ENCODE results near the gene VEGFD. TPM values are rescaled to one million over a fixed set of nuclear protein-coding genes. Genes with fewer than 3 reads are reported as not detected.

VEGFD gene
- polyA plus RNA-seq, 3 donors = not detected

DNA sequence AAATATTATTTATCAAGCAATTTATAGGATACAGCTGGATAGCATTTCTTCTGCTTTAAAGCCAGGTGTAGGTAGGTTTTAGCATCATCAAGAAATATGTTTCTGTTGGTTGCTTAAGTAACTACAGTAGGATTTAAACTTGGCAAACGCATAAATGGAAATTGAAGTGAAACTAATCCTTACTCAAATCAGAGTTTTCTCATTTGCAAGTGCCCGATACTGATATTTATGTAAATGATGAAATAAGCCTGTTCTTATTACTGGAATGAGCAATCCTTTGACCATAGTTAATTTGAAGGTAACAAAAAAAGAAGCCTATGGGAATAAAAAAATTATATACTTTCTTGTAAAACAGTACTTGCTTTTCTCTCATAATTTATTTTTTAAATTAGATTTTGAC is 25.7 kb downstream of the VEGFD start:
- intact Hi-C loops (cut with micrococcal nuclease) = no loop called here
- no CpG with 5 or more reads among the region's 2 CpGs for WGBS (ENCODE audit: insufficient coverage)

DNA sequence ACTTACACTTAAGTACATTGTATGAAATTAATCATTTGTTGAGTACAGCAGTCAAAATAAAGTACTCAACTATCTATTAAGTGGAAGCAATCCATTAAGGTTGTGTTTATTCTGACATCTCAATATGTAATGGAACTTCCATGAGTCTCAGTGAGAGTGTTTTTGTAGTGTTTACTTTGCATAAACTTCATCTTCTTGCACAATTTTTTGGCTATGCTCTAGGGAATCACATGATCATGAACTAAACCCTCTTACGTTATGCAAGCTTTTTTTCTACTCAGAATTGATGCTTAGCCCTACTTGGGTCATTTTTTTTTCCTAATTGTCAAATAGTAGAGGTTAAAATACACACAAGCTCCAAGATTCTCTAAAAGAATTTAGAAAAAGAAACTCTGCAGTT is 27.8 kb downstream of the VEGFD start:
- Histone ChIP-seq H3K79me2 (ENCODE audit: insufficient read depth, low read length) (no peaks in the 10 kb centered on the region), H3K36me3 (replicated peaks in 1 of 2; ENCODE audit: control insufficient read depth in 1 of 2, insufficient read depth in 2 of 2, low read length in 2 of 2) (no peaks in the 10 kb centered on the region), H3K27ac (ENCODE audit: low read depth in 1 of 2, low read length in 2 of 2) (peak overlapping the region in 1 of 2 donors; percentile 11), H2AFZ (ENCODE audit: insufficient read depth, low read depth, low read length, poor library complexity, severe bottlenecking) (no peak overlapping the region), H3K4me1 (ENCODE audit: control insufficient read depth in 1 of 2, insufficient read depth in 2 of 2, low read length in 2 of 2) (peaks cover 0 to 12% of the 10 kb centered on the region in 2 donors), H3K4me2 (replicated peaks; ENCODE audit: extremely low read depth, low read length, poor library complexity, severe bottlenecking) (no peak overlapping the region), H3K9ac (ENCODE audit: insufficient read depth, low read length, poor library complexity, severe bottlenecking) (no peak overlapping the region), H4K20me1 (ENCODE audit: insufficient read depth, low read length) (no peaks in the 10 kb centered on the region), H3K27me3 (ENCODE audit: control insufficient read depth in 2 of 2, insufficient read depth in 2 of 2, low read length in 2 of 2) (peaks cover 0 to 2% of the 10 kb centered on the region in 2 donors), H3K9me3 (replicated peaks in 1 of 2; ENCODE audit: control insufficient read depth in 1 of 2, insufficient read depth in 1 of 2, low read length in 2 of 2) (no peaks in the 10 kb centered on the region), H3K4me3 (replicated peaks in 1 of 3; ENCODE audit: low read depth in 2 of 3, low read length in 3 of 3) (no peak overlapping the region)
- Mint-ChIP-seq H3K9me3 (peaks cover 0 to 6% (median 0%) of the 10 kb centered on the region in 7 donors), H3K4me1 (peaks cover 11% of the 10 kb centered on the region), H3K27ac (peak overlapping the region in 1 of 7 donors; percentile 1), H3K27me3 (ENCODE audit: low read depth in 3 of 3) (peaks cover 0 to 23% (median 3%) of the 10 kb centered on the region in 3 donors), H3K36me3 (no peaks in the 10 kb centered on the region), H3K4me3 (no peak overlapping the region)
- WGBS (ENCODE audit: insufficient coverage) = no CpG with 5 or more reads among the region's 1 CpG
- DNase-seq = peak; percentile 21 to 56 (median 48)
- intact Hi-C loops (cut with micrococcal nuclease) = no loop called here
- TF ChIP-seq, protein P1, sequence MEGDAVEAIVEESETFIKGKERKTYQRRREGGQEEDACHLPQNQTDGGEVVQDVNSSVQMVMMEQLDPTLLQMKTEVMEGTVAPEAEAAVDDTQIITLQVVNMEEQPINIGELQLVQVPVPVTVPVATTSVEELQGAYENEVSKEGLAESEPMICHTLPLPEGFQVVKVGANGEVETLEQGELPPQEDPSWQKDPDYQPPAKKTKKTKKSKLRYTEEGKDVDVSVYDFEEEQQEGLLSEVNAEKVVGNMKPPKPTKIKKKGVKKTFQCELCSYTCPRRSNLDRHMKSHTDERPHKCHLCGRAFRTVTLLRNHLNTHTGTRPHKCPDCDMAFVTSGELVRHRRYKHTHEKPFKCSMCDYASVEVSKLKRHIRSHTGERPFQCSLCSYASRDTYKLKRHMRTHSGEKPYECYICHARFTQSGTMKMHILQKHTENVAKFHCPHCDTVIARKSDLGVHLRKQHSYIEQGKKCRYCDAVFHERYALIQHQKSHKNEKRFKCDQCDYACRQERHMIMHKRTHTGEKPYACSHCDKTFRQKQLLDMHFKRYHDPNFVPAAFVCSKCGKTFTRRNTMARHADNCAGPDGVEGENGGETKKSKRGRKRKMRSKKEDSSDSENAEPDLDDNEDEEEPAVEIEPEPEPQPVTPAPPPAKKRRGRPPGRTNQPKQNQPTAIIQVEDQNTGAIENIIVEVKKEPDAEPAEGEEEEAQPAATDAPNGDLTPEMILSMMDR (IDR thresholded peaks at IDR 0.05) = no peak

More for the DNA sequence above, 25.7 kb downstream of the VEGFD start:
- Histone ChIP-seq H3K27me3 (ENCODE audit: control insufficient read depth in 2 of 2, insufficient read depth in 2 of 2, low read length in 2 of 2) (no peaks in the 10 kb centered on the region), H3K27ac (ENCODE audit: low read depth in 1 of 2, low read length in 2 of 2) (no peak overlapping the region), H3K9ac (ENCODE audit: insufficient read depth, low read length, poor library complexity, severe bottlenecking) (no peak overlapping the region), H2AFZ (ENCODE audit: insufficient read depth, low read depth, low read length, poor library complexity, severe bottlenecking) (no peak overlapping the region), H3K4me1 (ENCODE audit: control insufficient read depth in 1 of 2, insufficient read depth in 2 of 2, low read length in 2 of 2) (peaks cover 0 to 12% of the 10 kb centered on the region in 2 donors), H3K9me3 (replicated peaks in 1 of 2; ENCODE audit: control insufficient read depth in 1 of 2, insufficient read depth in 1 of 2, low read length in 2 of 2) (no peaks in the 10 kb centered on the region), H3K36me3 (replicated peaks in 1 of 2; ENCODE audit: control insufficient read depth in 1 of 2, insufficient read depth in 2 of 2, low read length in 2 of 2) (no peaks in the 10 kb centered on the region), H3K79me2 (ENCODE audit: insufficient read depth, low read length) (no peaks in the 10 kb centered on the region), H3K4me3 (replicated peaks in 1 of 3; ENCODE audit: low read depth in 2 of 3, low read length in 3 of 3) (no peak overlapping the region), H3K4me2 (replicated peaks; ENCODE audit: extremely low read depth, low read length, poor library complexity, severe bottlenecking) (no peak overlapping the region), H4K20me1 (ENCODE audit: insufficient read depth, low read length) (no peaks in the 10 kb centered on the region)
- no peak for DNase-seq
- Mint-ChIP-seq H3K4me1 (peaks cover 11% of the 10 kb centered on the region), H3K27ac (no peak overlapping the region), H3K36me3 (no peaks in the 10 kb centered on the region), H3K27me3 (ENCODE audit: low read depth in 3 of 3) (peaks cover 0 to 21% (median 3%) of the 10 kb centered on the region in 3 donors), H3K4me3 (no peak overlapping the region), H3K9me3 (peaks cover 0 to 6% (median 0%) of the 10 kb centered on the region in 7 donors)
- TF ChIP-seq, protein P1 (IDR thresholded peaks at IDR 0.05) = no peak
